RPMI8226 (cell line): Measurements from ENCODE around the gene EMD.
A peak's percentile ranks its signal among the peaks of the same experiment; 100 is the strongest.

Experiments used
- DNase-seq: peaks from one replicate; pipeline ENCODE4 v3.0.0-alpha.2; 2015

The EMD gene

GRCh38 chrX:154355776-154356140, 23.3 kb upstream of the EMD start:
- DNase-seq, result no peak

- no peak for DNase-seq
Observed at GRCh38 chrX:154356596-154356995, 22.5 kb upstream of the EMD start.

- no peak for DNase-seq
Observed at GRCh38 chrX:154357205-154357604, 21.9 kb upstream of the EMD start.

- DNase-seq, result no peak
Observed at GRCh38 chrX:154358011-154358410, 21.1 kb upstream of the EMD start.

- DNase-seq, result no peak
Observed at GRCh38 chrX:154358829-154359228, 20.3 kb upstream of the EMD start.

- no peak for DNase-seq
Observed at GRCh38 chrX:154359362-154360154, 19.5 kb upstream of the EMD start.

- no peak for DNase-seq
Observed at GRCh38 chrX:154360155-154360713, 18.9 kb upstream of the EMD start.

- no peak for DNase-seq
Observed at GRCh38 chrX:154362085-154362742, 16.9 kb upstream of the EMD start.

GRCh38 chrX:154363706-154364439, 15.2 kb upstream of the EMD start:
- DNase-seq, result no peak

GRCh38 chrX:154365052-154365600, 14.0 kb upstream of the EMD start:
- no peak for DNase-seq

GRCh38 chrX:154365997-154366665, 13.0 kb upstream of the EMD start:
- no peak for DNase-seq

GRCh38 chrX:154366666-154367055, 12.4 kb upstream of the EMD start:
- DNase-seq, result no peak

- DNase-seq, result no peak
Observed at GRCh38 chrX:154367474-154368308, 11.4 kb upstream of the EMD start.

- peak; percentile 62 for DNase-seq
Observed at GRCh38 chrX:154368630-154369448, 10.3 kb upstream of the EMD start.

- DNase-seq, result peak; percentile 69
Observed at GRCh38 chrX:154369449-154370299, 9.4 kb upstream of the EMD start.

GRCh38 chrX:154370300-154371016, 8.6 kb upstream of the EMD start:
- peak; percentile 32 for DNase-seq

- DNase-seq, result peak; percentile 96
Observed at GRCh38 chrX:154371017-154371788, 7.9 kb upstream of the EMD start.

- DNase-seq, result no peak
Observed at GRCh38 chrX:154371789-154372300, 7.2 kb upstream of the EMD start.
